ENCODE measurements around the gene PCNX3.

DNA sequence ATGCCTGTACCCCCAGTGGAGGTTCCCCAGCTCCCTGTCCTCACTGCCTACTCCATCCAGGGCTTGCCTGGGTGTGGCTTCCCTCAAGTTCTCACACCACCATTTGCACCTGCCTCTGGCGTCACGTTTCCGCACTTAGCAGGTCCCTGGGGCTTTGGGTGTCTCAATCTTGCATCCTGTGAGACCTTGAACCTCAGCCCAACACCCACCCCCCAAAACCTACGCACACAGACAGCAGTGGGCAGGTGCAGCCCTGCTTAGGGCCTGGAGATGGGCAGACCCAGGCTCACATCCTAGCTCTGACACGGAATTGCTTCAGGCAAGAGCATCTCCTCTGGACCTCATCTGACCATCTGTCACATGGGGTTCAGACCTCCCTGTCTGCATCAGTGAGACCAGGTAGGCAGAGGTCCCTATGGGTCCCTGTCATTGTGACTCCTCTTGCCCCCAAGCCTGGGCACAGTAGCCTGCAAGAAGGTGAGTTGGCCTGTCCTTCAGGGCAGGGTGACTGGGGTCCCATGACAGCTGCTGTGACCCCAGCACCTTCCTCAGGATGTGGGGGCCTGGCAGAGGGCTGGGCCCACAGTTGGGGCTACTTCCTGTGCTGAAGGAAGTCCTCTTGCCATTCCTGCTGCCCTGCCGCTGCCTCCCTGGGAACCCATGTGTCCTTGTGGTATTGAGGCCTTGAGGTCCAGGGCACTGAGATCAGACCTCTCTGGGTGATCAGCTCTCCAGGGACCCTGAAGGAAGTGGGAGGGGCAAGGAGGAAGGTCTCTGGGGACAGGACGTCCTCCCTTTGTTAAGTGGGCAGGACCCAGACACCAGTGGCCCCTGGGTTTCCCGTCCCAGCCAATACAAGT is 24.3 kb downstream of the PCNX3 start:
- TF ChIP-seq, protein P1, sequence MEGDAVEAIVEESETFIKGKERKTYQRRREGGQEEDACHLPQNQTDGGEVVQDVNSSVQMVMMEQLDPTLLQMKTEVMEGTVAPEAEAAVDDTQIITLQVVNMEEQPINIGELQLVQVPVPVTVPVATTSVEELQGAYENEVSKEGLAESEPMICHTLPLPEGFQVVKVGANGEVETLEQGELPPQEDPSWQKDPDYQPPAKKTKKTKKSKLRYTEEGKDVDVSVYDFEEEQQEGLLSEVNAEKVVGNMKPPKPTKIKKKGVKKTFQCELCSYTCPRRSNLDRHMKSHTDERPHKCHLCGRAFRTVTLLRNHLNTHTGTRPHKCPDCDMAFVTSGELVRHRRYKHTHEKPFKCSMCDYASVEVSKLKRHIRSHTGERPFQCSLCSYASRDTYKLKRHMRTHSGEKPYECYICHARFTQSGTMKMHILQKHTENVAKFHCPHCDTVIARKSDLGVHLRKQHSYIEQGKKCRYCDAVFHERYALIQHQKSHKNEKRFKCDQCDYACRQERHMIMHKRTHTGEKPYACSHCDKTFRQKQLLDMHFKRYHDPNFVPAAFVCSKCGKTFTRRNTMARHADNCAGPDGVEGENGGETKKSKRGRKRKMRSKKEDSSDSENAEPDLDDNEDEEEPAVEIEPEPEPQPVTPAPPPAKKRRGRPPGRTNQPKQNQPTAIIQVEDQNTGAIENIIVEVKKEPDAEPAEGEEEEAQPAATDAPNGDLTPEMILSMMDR (IDR thresholded peaks at IDR 0.05): no peak
- no peak for TF ChIP-seq POLR2A (IDR thresholded peaks at IDR 0.05)
